Fibroblast of skin of back (primary cell): ENCODE data around the gene PLEKHG2.

Experiments
- DNase-seq: peaks from one replicate; pipeline ENCODE4 v3.0.0-alpha.2; 2013

Gene PLEKHG2

GRCh38 chr19:39405958-39406655 lies 6.4 kb upstream of the PLEKHG2 start:
- DNase-seq: no peak

GRCh38 chr19:39406656-39407409 lies 5.6 kb upstream of the PLEKHG2 start, which contains the start of gene ZFP36:
Gene ZFP36 (plus strand): TSS chr19:39406847. CDS start chr19:39406905, 58 bp downstream.
- DNase-seq: peak; percentile 78

GRCh38 chr19:39407410-39407659 lies 5.1 kb upstream of the PLEKHG2 start:
- no peak for DNase-seq

GRCh38 chr19:39407660-39408391 lies 4.6 kb upstream of the PLEKHG2 start:
- DNase-seq: no peak

- peak; percentile 34 for DNase-seq
Measured at GRCh38 chr19:39408392-39409207, 3.9 kb upstream of the PLEKHG2 start.

- peak; percentile 79 for DNase-seq
Measured at GRCh38 chr19:39409208-39410016, 3.1 kb upstream of the PLEKHG2 start.

GRCh38 chr19:39410017-39410830 lies 2.2 kb upstream of the PLEKHG2 start:
- peak; percentile 70 for DNase-seq

- DNase-seq: no peak
Measured at GRCh38 chr19:39410831-39411080, 1.7 kb upstream of the PLEKHG2 start.

GRCh38 chr19:39411081-39411831 lies 1.2 kb upstream of the PLEKHG2 start:
- no peak for DNase-seq

GRCh38 chr19:39411832-39412099 lies 703 bp upstream of the PLEKHG2 start:
- DNase-seq: peak; percentile 90

GRCh38 chr19:39412867-39413271 lies 400 bp downstream of the PLEKHG2 start:
- DNase-seq: no peak

GRCh38 chr19:39413272-39413910 lies 922 bp downstream of the PLEKHG2 start:
- peak; percentile 80 for DNase-seq

GRCh38 chr19:39413911-39414608 lies 1.6 kb downstream of the PLEKHG2 start:
- no peak for DNase-seq

GRCh38 chr19:39415111-39416046 lies 2.9 kb downstream of the PLEKHG2 start:
- no peak for DNase-seq

GRCh38 chr19:39416152-39417120 lies 4.0 kb downstream of the PLEKHG2 start:
- no peak for DNase-seq

GRCh38 chr19:39417463-39418181 lies 5.2 kb downstream of the PLEKHG2 start:
- DNase-seq: no peak
